Breast epithelium (tissue), 4 donors: Measurements from ENCODE around the gene CDHR2. TPM values are rescaled to one million over a fixed set of nuclear protein-coding genes. Genes with fewer than 3 reads are reported as not detected.

ENCODE experiments used
- DNase-seq, 2 donors: peaks; one replicate each; pipeline ENCODE4 v3.0.0-alpha.2; 2019; ENCODE audit warnings: low spot score in 2 of 2
- H3K27ac ChIP-seq, 2 donors: fragments of 200-600 bp; sonication (generic) in 1 of 2; one replicate each; pipeline ENCODE4 v1.5.1; 2016 to 2019; ENCODE audit warnings: mild to moderate bottlenecking in 1 of 2
- H3K27me3 ChIP-seq, 2 donors: fragments of 200-600 bp; sonication (generic) in 1 of 2; one replicate each; pipeline versions ENCODE4 v1.5.1 to v1.6.0; 2017 to 2019; ENCODE audit warnings: control low read depth in 1 of 2, mild to moderate bottlenecking in 1 of 2
- H3K36me3 ChIP-seq: fragments of 200-600 bp; one replicate; pipeline ENCODE4 v1.5.1; 2019
- H3K4me1 ChIP-seq, 2 donors: fragments of 200-600 bp; sonication (generic); one replicate each; pipeline ENCODE4 v1.5.1; 2016 to 2019; ENCODE audit warnings: control low read depth in 1 of 2
- H3K4me3 ChIP-seq, 3 donors: fragments of 200-600 bp; sonication (generic); 1 replicate in 2 of 3; 2 replicates in 1 of 3; pipeline ENCODE4 v1.5.1; 2016 to 2019; ENCODE audit warnings: mild to moderate bottlenecking in 3 of 3, moderate library complexity in 2 of 3
- H3K9me3 ChIP-seq, 2 donors: fragments of 200-600 bp; sonication (generic) in 1 of 2; one replicate each; pipeline ENCODE4 v1.5.1; 2016 to 2019; ENCODE audit warnings: control low read depth in 1 of 2
- CTCF ChIP-seq, 3 donors: fragments of 450-650 bp; IDR thresholded peaks; one replicate each; pipeline ENCODE4 v1.5.1; 2016 to 2017; ENCODE audit warnings: antibody characterized with exemption in 3 of 3, mild to moderate bottlenecking in 3 of 3, moderate library complexity in 3 of 3
- POLR2A ChIP-seq: fragments of 450-650 bp; IDR thresholded peaks from one replicate; pipeline ENCODE4 v1.6.1; 2016; ENCODE audit warnings: antibody characterized with exemption, mild to moderate bottlenecking, moderate library complexity
- POLR2AphosphoS5 ChIP-seq, 3 donors: sonication (generic); formaldehyde crosslinking; IDR thresholded peaks; one replicate each; pipeline ENCODE4 v1.6.1; 2017; ENCODE audit warnings: antibody characterized with exemption in 3 of 3
- intact Hi-C: fragments of 100-400 bp; cut with DNase I; formaldehyde crosslinking; loops from one replicate; pipeline ENCODE4 v1.15.1; 2023; ENCODE audit warnings: low total_unique reads
- total RNA-seq, 3 donors: library from RNA; depleted of rRNA; stranded (reverse); fragments of >200 nt; gene quantifications; one replicate each; pipeline ENCODE4 v1.1.0, GENCODE V29; 2016

The CDHR2 gene
- total RNA-seq, 3 donors from 2014 or later: 2.3 TPM; not detected in 2

GRCh38 chr5:176537554-176538229 is 11.4 kb upstream of the CDHR2 start:
- no peaks in the 10 kb centered on the region for H3K9me3 ChIP-seq
- no peaks in the 10 kb centered on the region for H3K36me3 ChIP-seq
- intact Hi-C loops: no loop called here
- TF ChIP-seq CTCF (IDR thresholded peaks at IDR 0.05) (peak in 1 of 3 donors; percentile 9), POLR2AphosphoS5 (IDR thresholded peaks at IDR 0.05) (peak; percentile 53 to 80 (median 68)), POLR2A (no peak)
- H3K27me3 ChIP-seq: no peaks in the 10 kb centered on the region
- peak overlapping the region; percentile 62 to 92 (median 78) for H3K4me3 ChIP-seq
- DNase-seq: peak; percentile 98 to 100
- H3K4me1 ChIP-seq: peaks cover 14 to 29% of the 10 kb centered on the region in 2 donors
- H3K27ac ChIP-seq: peak overlapping the region; percentile 98

GRCh38 chr5:176538230-176538988 is 10.7 kb upstream of the CDHR2 start:
- Histone ChIP-seq H3K27ac (peak overlapping the region; percentile 98), H3K9me3 (no peaks in the 10 kb centered on the region), H3K36me3 (no peaks in the 10 kb centered on the region), H3K4me3 (peak overlapping the region; percentile 62 to 92 (median 78)), H3K4me1 (peaks cover 14 to 24% of the 10 kb centered on the region in 2 donors), H3K27me3 (no peaks in the 10 kb centered on the region)
- TF ChIP-seq POLR2AphosphoS5 (IDR thresholded peaks at IDR 0.05) (no peak), CTCF (IDR thresholded peaks at IDR 0.05) (no peak), POLR2A (no peak)
- intact Hi-C loops: no loop called here
- DNase-seq: no peak

- H3K4me1 ChIP-seq: peaks cover 14 to 20% of the 10 kb centered on the region in 2 donors
- no peaks in the 10 kb centered on the region for H3K27me3 ChIP-seq
- no peak overlapping the region for H3K27ac ChIP-seq
- H3K4me3 ChIP-seq: no peak overlapping the region
- H3K36me3 ChIP-seq: no peaks in the 10 kb centered on the region
- no peak for DNase-seq
- no peaks in the 10 kb centered on the region for H3K9me3 ChIP-seq
- intact Hi-C loops: no loop called here
- TF ChIP-seq CTCF (IDR thresholded peaks at IDR 0.05): no peak
- no peak for TF ChIP-seq POLR2A
- no peak for TF ChIP-seq POLR2AphosphoS5 (IDR thresholded peaks at IDR 0.05)
Observed at GRCh38 chr5:176538989-176539384, 10.2 kb upstream of the CDHR2 start.

- intact Hi-C loops: no loop called here
- Histone ChIP-seq H3K27ac (no peak overlapping the region), H3K4me3 (no peak overlapping the region), H3K9me3 (no peaks in the 10 kb centered on the region), H3K36me3 (no peaks in the 10 kb centered on the region), H3K4me1 (peaks cover 5 to 6% of the 10 kb centered on the region in 2 donors), H3K27me3 (no peaks in the 10 kb centered on the region)
- DNase-seq: no peak
- TF ChIP-seq CTCF (IDR thresholded peaks at IDR 0.05): no peak
- TF ChIP-seq POLR2AphosphoS5 (IDR thresholded peaks at IDR 0.05): no peak
- no peak for TF ChIP-seq POLR2A
Observed at GRCh38 chr5:176540476-176540899, 8.7 kb upstream of the CDHR2 start.

GRCh38 chr5:176540956-176541337 is 8.2 kb upstream of the CDHR2 start:
- TF ChIP-seq CTCF (IDR thresholded peaks at IDR 0.05) (no peak), POLR2A (no peak), POLR2AphosphoS5 (IDR thresholded peaks at IDR 0.05) (no peak)
- Histone ChIP-seq H3K4me1 (peaks cover 3 to 6% of the 10 kb centered on the region in 2 donors), H3K27me3 (no peaks in the 10 kb centered on the region), H3K9me3 (no peaks in the 10 kb centered on the region), H3K4me3 (no peak overlapping the region), H3K36me3 (no peaks in the 10 kb centered on the region), H3K27ac (peak overlapping the region; percentile 2 to 78)
- intact Hi-C loops: no loop called here
- DNase-seq: no peak
